Gastroesophageal sphincter (tissue), 3 donors: ENCODE measurements around the gene RAD51D.

Experiments used
- EP300 ChIP-seq: sonication (generic); formaldehyde crosslinking; IDR thresholded peaks from one replicate; pipeline ENCODE4 v1.6.1; 2017; ENCODE audit warnings: antibody characterized with exemption, mild to moderate bottlenecking
- POLR2A ChIP-seq, 2 donors: fragments of 450-650 bp; IDR thresholded peaks; one replicate each; pipeline ENCODE4 v1.6.1; 2017; ENCODE audit warnings: antibody characterized with exemption in 2 of 2, mild to moderate bottlenecking in 2 of 2, moderate library complexity in 1 of 2
- POLR2AphosphoS5 ChIP-seq: sonication (generic); formaldehyde crosslinking; IDR thresholded peaks from one replicate; pipeline ENCODE4 v1.6.1; 2017; ENCODE audit warnings: antibody characterized with exemption
- TF ChIP-seq, protein P1 (sequence below), 4 experiments: fragments of 200-600 bp in 2 of 4; fragments of 450-650 bp in 2 of 4; sonication (generic) in 1 of 4; IDR thresholded peaks; one replicate each; pipeline ENCODE4 v1.5.1; 2017 to 2019; ENCODE audit warnings: antibody characterized with exemption in 4 of 4, mild to moderate bottlenecking in 2 of 4, moderate library complexity in 2 of 4

DNA sequence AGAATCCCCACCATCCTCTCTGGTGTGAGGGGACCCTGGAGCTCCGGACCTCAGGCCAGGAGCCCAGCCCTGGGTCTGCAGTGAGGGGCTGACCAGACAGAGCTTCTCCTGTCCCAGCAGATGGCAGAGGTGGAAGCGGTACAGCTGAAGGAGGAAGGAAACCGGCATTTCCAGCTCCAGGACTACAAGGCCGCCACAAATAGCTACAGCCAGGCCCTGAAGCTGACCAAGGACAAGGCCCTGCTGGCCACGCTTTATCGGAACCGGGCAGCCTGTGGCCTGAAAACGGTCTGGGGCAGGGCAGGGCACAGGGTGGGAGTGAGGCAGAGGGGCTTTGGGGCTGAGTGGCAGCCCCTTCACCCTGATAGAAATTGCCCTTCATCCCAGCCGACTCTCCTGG, 28.5 kb upstream of the RAD51D start:
- no peak for TF ChIP-seq POLR2AphosphoS5
- TF ChIP-seq, protein P1, sequence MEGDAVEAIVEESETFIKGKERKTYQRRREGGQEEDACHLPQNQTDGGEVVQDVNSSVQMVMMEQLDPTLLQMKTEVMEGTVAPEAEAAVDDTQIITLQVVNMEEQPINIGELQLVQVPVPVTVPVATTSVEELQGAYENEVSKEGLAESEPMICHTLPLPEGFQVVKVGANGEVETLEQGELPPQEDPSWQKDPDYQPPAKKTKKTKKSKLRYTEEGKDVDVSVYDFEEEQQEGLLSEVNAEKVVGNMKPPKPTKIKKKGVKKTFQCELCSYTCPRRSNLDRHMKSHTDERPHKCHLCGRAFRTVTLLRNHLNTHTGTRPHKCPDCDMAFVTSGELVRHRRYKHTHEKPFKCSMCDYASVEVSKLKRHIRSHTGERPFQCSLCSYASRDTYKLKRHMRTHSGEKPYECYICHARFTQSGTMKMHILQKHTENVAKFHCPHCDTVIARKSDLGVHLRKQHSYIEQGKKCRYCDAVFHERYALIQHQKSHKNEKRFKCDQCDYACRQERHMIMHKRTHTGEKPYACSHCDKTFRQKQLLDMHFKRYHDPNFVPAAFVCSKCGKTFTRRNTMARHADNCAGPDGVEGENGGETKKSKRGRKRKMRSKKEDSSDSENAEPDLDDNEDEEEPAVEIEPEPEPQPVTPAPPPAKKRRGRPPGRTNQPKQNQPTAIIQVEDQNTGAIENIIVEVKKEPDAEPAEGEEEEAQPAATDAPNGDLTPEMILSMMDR (IDR thresholded peaks at IDR 0.05): no peak
- no peak for TF ChIP-seq POLR2A (IDR thresholded peaks at IDR 0.05)
- TF ChIP-seq EP300: no peak
